ENCODE results near the gene KPNA3. TPM values are rescaled to one million over a fixed set of nuclear protein-coding genes. Genes with fewer than 3 reads are reported as not detected.

Gene KPNA3
- total RNA-seq, 1 experiment from 2014 or later: 36.8 TPM

DNA sequence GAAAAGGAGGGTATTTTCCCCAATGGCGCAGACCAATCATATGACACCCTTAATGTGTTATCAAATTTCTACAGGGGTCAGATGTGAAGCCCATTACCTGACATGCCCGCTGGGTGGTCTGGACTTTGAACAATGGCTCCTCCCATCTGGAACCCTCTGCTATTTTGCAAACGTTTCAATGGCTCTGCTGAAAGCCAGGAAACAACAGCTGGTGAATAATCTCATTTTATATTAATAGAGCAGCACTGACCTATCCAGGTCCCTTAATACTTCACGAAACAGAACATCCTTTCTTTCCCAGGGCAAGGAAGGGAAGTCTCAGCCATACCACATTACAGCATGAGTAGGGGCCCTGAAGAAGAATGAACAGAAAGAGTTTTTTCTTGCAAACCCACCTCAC is 20.3 kb upstream of the KPNA3 start:
- no peak for DNase-seq (ENCODE audit: low read depth, low spot score)
- Histone ChIP-seq H3K27me3 (ENCODE audit: control insufficient read depth, insufficient read depth, low read length) (no peaks in the 10 kb centered on the region), H3K4me1 (ENCODE audit: control insufficient read depth, insufficient read depth, low read length) (no peaks in the 10 kb centered on the region), H3K9me3 (ENCODE audit: control insufficient read depth, insufficient read depth, low read depth, low read length) (no peaks in the 10 kb centered on the region), H3K4me3 (ENCODE audit: low read depth in 2 of 2, low read length in 2 of 2) (no peak overlapping the region), H3K36me3 (ENCODE audit: control insufficient read depth, insufficient read depth, low read length) (no peaks in the 10 kb centered on the region), H3K27ac (ENCODE audit: low read length) (no peak overlapping the region)
- ChIA-PET POLR2A (no interaction called here), CTCF (no interaction called here)
- TF ChIP-seq, protein P1, sequence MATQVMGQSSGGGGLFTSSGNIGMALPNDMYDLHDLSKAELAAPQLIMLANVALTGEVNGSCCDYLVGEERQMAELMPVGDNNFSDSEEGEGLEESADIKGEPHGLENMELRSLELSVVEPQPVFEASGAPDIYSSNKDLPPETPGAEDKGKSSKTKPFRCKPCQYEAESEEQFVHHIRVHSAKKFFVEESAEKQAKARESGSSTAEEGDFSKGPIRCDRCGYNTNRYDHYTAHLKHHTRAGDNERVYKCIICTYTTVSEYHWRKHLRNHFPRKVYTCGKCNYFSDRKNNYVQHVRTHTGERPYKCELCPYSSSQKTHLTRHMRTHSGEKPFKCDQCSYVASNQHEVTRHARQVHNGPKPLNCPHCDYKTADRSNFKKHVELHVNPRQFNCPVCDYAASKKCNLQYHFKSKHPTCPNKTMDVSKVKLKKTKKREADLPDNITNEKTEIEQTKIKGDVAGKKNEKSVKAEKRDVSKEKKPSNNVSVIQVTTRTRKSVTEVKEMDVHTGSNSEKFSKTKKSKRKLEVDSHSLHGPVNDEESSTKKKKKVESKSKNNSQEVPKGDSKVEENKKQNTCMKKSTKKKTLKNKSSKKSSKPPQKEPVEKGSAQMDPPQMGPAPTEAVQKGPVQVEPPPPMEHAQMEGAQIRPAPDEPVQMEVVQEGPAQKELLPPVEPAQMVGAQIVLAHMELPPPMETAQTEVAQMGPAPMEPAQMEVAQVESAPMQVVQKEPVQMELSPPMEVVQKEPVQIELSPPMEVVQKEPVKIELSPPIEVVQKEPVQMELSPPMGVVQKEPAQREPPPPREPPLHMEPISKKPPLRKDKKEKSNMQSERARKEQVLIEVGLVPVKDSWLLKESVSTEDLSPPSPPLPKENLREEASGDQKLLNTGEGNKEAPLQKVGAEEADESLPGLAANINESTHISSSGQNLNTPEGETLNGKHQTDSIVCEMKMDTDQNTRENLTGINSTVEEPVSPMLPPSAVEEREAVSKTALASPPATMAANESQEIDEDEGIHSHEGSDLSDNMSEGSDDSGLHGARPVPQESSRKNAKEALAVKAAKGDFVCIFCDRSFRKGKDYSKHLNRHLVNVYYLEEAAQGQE (IDR thresholded peaks at IDR 0.05; ENCODE audit: insufficient read depth in 1 of 2, low read depth in 2 of 2, low read length in 1 of 2): no peak
- no peak for TF ChIP-seq SIN3A (IDR thresholded peaks at IDR 0.05; ENCODE audit: borderline replicate concordance, insufficient read depth, low read depth, low read length)
- TF ChIP-seq, protein P2, sequence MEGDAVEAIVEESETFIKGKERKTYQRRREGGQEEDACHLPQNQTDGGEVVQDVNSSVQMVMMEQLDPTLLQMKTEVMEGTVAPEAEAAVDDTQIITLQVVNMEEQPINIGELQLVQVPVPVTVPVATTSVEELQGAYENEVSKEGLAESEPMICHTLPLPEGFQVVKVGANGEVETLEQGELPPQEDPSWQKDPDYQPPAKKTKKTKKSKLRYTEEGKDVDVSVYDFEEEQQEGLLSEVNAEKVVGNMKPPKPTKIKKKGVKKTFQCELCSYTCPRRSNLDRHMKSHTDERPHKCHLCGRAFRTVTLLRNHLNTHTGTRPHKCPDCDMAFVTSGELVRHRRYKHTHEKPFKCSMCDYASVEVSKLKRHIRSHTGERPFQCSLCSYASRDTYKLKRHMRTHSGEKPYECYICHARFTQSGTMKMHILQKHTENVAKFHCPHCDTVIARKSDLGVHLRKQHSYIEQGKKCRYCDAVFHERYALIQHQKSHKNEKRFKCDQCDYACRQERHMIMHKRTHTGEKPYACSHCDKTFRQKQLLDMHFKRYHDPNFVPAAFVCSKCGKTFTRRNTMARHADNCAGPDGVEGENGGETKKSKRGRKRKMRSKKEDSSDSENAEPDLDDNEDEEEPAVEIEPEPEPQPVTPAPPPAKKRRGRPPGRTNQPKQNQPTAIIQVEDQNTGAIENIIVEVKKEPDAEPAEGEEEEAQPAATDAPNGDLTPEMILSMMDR (IDR thresholded peaks at IDR 0.05): no peak
- no peak for TF ChIP-seq TCF7L2 (IDR thresholded peaks at IDR 0.05; ENCODE audit: low read depth, low read length)
- no peak for TF ChIP-seq POLR2AphosphoS5 (IDR thresholded peaks at IDR 0.05; ENCODE audit: low read depth, low read length)
- no peak for ATAC-seq
- BruUV-seq (replicated peaks): no TSS peak
- in situ Hi-C loops (cut with HindIII; ENCODE audit: low pct_unique_long_range_greater_than_20kb, low sequenced_read_pairs): no loop called here
- intact Hi-C loops (cut with micrococcal nuclease; ENCODE audit: unreplicated experiment): no loop called here

DNA sequence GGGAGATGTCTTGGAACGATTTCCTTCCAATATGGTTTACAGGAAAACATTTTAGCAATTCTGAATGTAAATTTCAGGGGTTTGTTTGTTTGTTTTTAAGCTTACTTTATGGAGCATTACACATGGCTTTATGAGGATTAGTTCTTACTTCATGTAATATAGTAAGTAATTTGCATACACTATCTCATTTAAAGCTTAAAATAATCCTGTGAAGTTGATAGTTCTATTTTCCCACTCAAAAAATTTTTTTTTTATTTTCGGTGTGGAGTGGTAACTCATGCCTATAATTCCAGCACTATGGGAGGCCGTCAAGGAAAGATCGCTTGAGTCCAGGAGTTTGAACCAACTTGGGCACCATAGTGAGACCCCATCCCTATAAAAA is 19.0 kb upstream of the KPNA3 start:
- H3K4me3 ChIP-seq (ENCODE audit: low read depth in 2 of 2, low read length in 2 of 2): no peak overlapping the region
- no peaks in the 10 kb centered on the region for H3K36me3 ChIP-seq (ENCODE audit: control insufficient read depth, insufficient read depth, low read length)
- in situ Hi-C loops (cut with HindIII; ENCODE audit: low pct_unique_long_range_greater_than_20kb, low sequenced_read_pairs): no loop called here
- no peak for TF ChIP-seq POLR2AphosphoS5 (IDR thresholded peaks at IDR 0.05; ENCODE audit: low read depth, low read length)
- TF ChIP-seq, protein P1 (IDR thresholded peaks at IDR 0.05; ENCODE audit: insufficient read depth in 1 of 2, low read depth in 2 of 2, low read length in 1 of 2): no peak
- TF ChIP-seq SIN3A (IDR thresholded peaks at IDR 0.05; ENCODE audit: borderline replicate concordance, insufficient read depth, low read depth, low read length): no peak
- TF ChIP-seq, protein P2 (IDR thresholded peaks at IDR 0.05): no peak
- no peak for TF ChIP-seq TCF7L2 (IDR thresholded peaks at IDR 0.05; ENCODE audit: low read depth, low read length)
- ChIA-PET POLR2A (no interaction called here), CTCF (interaction anchor here (0.7 kb wide), 1 partner anchor 9 kb away, joined by 3 read pairs; no protein-coding TSS in a partner anchor)
- H3K27ac ChIP-seq (ENCODE audit: low read length): no peak overlapping the region
- intact Hi-C loops (cut with micrococcal nuclease; ENCODE audit: unreplicated experiment): no loop called here
- H3K4me1 ChIP-seq (ENCODE audit: control insufficient read depth, insufficient read depth, low read length): no peaks in the 10 kb centered on the region
- BruUV-seq (replicated peaks): no TSS peak
- H3K9me3 ChIP-seq (ENCODE audit: control insufficient read depth, insufficient read depth, low read depth, low read length): no peaks in the 10 kb centered on the region
- DNase-seq (ENCODE audit: low read depth, low spot score) (no peak), ATAC-seq (no peak)
- no peaks in the 10 kb centered on the region for H3K27me3 ChIP-seq (ENCODE audit: control insufficient read depth, insufficient read depth, low read length)

Data from Panc1 (cell line).